ENCODE results near the gene KLHL22.
"Not testable (repeated sequence)": the region's sequence is repeated elsewhere in the genome, so short reads cannot be mapped to it uniquely, and the experiment has no call there.

KLHL22 gene

DNA sequence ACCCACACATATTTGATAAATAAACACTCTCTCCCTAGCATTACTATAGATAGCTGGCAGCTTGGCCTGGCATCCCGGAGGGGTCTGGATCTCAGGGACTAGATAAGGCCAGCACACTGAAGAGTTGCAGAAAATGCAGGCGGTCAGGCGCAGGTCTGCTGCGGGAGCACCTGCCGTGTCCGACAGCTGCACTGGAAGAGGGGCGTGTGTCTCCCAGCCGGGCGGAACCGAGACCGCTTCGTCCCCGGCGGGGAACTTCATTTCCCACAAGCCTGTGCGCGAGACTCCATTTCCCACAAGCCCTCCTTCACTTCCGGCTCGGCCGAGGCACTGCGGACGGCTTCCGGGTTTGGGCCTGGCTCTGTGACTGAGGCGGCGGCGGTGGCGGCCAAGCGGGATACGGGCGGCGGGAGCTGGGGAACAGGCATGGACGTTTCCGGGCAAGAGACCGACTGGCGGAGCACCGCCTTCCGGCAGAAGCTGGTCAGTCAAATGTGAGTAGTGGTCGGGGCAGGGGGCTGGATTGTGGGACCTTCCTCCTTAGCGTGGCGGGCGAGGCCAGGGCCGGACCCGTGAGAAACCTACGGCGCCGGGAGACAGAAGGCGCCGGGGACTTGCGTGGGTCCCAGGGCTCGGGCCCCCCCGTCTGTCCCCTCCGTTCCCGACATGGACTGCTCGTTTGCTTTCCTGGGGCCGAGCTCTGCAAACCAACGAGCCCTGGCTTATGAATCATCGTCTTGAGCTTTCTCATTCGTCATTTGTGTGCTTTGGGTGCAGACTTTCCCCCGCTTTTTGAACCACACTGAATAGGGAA lies 11.9 kb upstream of the KLHL22 start, which contains the start of gene MED15:
TSS of gene MED15 (plus strand) at position 358 of the 814 bp plus-strand sequence. CDS start at position 427, 69 bp downstream.
- TF ChIP-seq CTCF (IDR thresholded peaks at IDR 0.05; ENCODE audit: low read length, missing control alignments) = no peak
- peak; percentile 87 for DNase-seq (ENCODE audit: low read depth)
- peak within 1 kb of the TSS; percentile 96 for H3K4me3 ChIP-seq (replicated peaks; ENCODE audit: low read depth, low read length)

DNA sequence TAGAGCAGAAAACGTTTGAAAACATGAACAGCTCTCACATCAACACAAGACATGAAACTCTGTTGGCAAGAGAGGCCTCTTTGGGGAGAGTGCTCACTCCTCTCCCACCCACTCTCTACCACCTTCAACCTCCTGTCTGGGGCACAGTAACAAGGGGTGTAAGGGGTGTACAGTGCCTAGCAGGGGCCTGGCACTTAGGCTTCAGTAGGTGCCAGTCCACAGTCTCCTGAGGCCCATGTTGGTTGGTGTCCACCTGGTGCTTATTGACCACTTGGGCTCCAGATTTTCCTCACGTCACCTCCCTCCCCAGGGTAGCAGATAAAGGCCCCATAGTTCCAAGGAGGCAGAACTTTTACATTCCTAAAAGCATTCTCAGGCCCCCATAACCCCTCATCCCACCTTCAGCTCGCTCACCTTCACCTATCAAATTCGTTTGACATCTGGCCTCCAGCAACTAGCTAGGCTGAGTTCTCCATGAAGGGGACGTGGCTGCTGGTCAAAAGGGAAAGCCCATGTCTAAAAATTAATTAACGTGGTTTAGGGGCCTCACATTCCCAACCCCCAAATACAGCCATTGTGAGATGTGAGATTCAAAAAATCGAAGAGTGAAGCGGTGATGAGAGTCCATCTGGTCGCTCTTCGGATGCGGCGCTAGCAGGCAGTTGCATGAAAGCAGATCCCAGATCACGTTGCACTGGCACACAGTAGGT lies 11.1 kb upstream of the KLHL22 start:
- H3K4me3 ChIP-seq (replicated peaks; ENCODE audit: low read depth, low read length) = peak overlapping the region; percentile 96
- DNase-seq (ENCODE audit: low read depth) = no peak
- TF ChIP-seq CTCF (IDR thresholded peaks at IDR 0.05; ENCODE audit: low read length, missing control alignments) = no peak

- not testable (repeated sequence) for H3K4me3 ChIP-seq (replicated peaks; ENCODE audit: low read depth, low read length)
- peak; percentile 66 for DNase-seq (ENCODE audit: low read depth)
These were observed 8.8 kb upstream of the KLHL22 start for GRCh38 chr22:20504293-20504922.

- H3K4me3 ChIP-seq (replicated peaks; ENCODE audit: low read depth, low read length) = no peak overlapping the region
- DNase-seq (ENCODE audit: low read depth) = no peak
- no peak for TF ChIP-seq CTCF (IDR thresholded peaks at IDR 0.05; ENCODE audit: low read length, missing control alignments)
These were observed 8.2 kb upstream of the KLHL22 start for GRCh38 chr22:20503816-20504215.

- no peak for TF ChIP-seq CTCF (IDR thresholded peaks at IDR 0.05; ENCODE audit: low read length, missing control alignments)
- H3K4me3 ChIP-seq (replicated peaks; ENCODE audit: low read depth, low read length) = no peak overlapping the region
- DNase-seq (ENCODE audit: low read depth) = no peak
These were observed 4.2 kb upstream of the KLHL22 start for GRCh38 chr22:20499769-20500168.

DNA sequence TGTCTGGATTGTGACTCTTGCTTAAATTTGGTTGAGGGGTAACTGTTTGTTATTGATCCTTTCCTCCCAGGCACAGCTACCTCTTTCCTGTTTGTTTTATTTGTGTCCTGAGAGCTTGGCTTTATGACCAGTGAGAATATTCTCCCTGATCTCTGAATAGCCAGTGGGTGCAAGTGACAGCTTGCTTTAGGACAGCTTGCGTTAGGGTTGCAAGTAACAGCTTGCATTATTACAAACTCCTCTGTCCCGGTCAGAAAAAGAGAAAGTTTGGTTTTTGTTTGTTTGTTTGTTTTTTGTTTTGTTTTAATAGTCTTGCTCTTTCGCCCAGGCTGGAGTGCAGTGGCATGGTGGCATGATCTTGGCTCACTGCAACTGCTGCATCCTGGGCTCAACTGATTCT lies 3.3 kb upstream of the KLHL22 start:
- H3K4me3 ChIP-seq (replicated peaks; ENCODE audit: low read depth, low read length) = no peak overlapping the region
- DNase-seq (ENCODE audit: low read depth) = no peak
- TF ChIP-seq CTCF (IDR thresholded peaks at IDR 0.05; ENCODE audit: low read length, missing control alignments) = no peak

DNA sequence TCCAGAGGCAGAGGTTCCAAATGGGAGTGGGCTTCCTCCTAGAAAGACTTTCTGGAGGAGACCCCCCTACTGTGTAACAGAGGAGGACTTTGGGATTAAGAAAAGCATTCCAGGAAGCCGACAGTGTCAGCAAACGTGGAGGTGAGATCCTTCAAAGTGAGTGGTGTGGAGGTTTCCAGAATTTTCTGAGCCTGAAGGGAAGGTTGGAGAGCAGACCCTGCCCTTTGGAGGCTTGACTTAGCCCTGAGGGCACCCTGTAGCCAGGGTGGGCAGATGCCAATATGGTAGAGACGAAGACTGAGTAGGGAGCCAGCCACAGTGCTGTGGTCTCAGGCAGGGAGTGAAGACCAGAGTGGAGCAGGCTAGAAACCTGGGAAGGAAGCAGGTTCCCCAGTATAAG lies 1.8 kb upstream of the KLHL22 start:
- TF ChIP-seq CTCF (IDR thresholded peaks at IDR 0.05; ENCODE audit: low read length, missing control alignments) = no peak
- no peak for DNase-seq (ENCODE audit: low read depth)
- no peak overlapping the region for H3K4me3 ChIP-seq (replicated peaks; ENCODE audit: low read depth, low read length)

All from fibroblast of pulmonary artery (primary cell).